Heart left ventricle (tissue), 13 donors: ENCODE results near the gene MIA.
"Not testable (repeated sequence)": the region's sequence is repeated elsewhere in the genome, so short reads cannot be mapped to it uniquely, and the experiment has no call there.

Experiments used
- POLR2A ChIP-seq, 2 donors: fragments of 450-650 bp; IDR thresholded peaks; one replicate each; pipeline ENCODE4 v1.6.1; 2017; ENCODE audit warnings: antibody characterized with exemption in 2 of 2, mild to moderate bottlenecking in 2 of 2, moderate library complexity in 2 of 2
- TF ChIP-seq, protein P1 (sequence below), 12 donors: fragments of 200-600 bp; sonication (generic) in 4 of 12; IDR thresholded peaks; one replicate each; pipeline versions ENCODE4 v1.5.0 to v1.8.0; 2018 to 2022; ENCODE audit warnings: antibody characterized with exemption in 12 of 12, mild to moderate bottlenecking in 5 of 12
- donor health status: ischemic (EF 13 %, LVEDD 7.1; RV severe dilation, severe dysfunction).
- donor health status: DM: no; HTN: yes; CAD: no.
- donor health status: DM: no; HTN: no; CAD: no.
- donor health status: ischemic (EF 25% LVEDD 6.9; RV normal size, moderate dysfunction).
- donor health status: ischemic (EF 25% LVEDD 5.7; RV mildly dilated, moderate dysfunction).
- donor health status: ischemic (EF 35%, LVEDD 5.7; RV mildly dilated, moderate dysfunction).
- donor health status: nonischemic (EF 11% LVEDD 7.7; RV severe dilation, severe dysfunction).
- donor health status: DM: yes; HTN: yes; CAD: no.
- donor health status: PGD.
- donor health status: ischemic (EF 29% LVEDD 5.4; RV normal size, mild dysfunction).
- donor health status: nonischemic (EF 23%, LVEDD 6.1; RV moderate dilation, normal function).

DNA sequence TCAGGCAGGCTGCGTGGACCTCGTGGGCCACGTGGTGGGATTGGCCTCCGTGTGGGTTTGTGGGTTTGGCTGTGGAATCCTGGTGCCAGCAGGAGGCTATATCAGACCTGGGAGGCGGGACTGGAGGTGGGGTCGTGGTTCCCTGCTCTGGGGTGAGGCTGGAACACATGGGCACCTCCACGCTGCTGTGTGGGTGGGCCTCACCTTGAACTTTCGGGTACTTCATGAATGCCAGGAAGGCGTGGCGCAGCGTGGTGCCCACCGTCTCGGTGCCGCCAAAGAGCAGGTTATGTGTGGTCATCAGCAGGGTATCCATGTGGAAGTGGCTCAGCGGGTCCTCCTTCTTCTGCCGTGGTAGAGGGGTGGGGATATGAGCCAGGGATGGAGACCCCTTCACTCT lies 49.6 kb downstream of the MIA start:
- TF ChIP-seq, protein P1, sequence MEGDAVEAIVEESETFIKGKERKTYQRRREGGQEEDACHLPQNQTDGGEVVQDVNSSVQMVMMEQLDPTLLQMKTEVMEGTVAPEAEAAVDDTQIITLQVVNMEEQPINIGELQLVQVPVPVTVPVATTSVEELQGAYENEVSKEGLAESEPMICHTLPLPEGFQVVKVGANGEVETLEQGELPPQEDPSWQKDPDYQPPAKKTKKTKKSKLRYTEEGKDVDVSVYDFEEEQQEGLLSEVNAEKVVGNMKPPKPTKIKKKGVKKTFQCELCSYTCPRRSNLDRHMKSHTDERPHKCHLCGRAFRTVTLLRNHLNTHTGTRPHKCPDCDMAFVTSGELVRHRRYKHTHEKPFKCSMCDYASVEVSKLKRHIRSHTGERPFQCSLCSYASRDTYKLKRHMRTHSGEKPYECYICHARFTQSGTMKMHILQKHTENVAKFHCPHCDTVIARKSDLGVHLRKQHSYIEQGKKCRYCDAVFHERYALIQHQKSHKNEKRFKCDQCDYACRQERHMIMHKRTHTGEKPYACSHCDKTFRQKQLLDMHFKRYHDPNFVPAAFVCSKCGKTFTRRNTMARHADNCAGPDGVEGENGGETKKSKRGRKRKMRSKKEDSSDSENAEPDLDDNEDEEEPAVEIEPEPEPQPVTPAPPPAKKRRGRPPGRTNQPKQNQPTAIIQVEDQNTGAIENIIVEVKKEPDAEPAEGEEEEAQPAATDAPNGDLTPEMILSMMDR (IDR thresholded peaks at IDR 0.05) = not testable (repeated sequence)
- TF ChIP-seq POLR2A (IDR thresholded peaks at IDR 0.05) = not testable (repeated sequence)
